GM18498 (cell line): ENCODE measurements around the gene DYNLT1.

Experiments
- ATAC-seq: cut with Tn5 transposase; IDR thresholded peaks from one replicate; pipeline ENCODE4 v1.9.1; 2021; ENCODE audit warnings: mild to moderate bottlenecking, moderate library complexity; ENCODE audit not compliant: unreplicated experiment

DYNLT1 gene

DNA sequence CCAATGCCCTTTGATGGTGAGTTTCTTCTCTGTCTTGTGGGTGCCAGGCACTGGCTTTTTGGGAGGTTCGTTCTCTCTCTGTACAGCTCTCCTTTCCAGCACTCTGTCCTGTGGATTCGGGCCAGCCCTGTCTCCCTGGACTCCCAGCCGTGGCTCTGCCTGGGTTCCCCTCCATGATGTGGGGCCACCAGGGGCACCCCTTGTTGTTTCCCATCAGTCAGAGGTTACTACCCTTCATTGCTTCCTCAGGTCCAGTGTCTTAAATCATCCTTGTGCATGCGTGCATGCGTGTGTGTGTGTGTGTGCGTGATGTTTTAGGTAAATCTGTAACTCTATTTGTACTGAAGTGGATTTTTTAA lies 40.5 kb downstream of the DYNLT1 start:
- ATAC-seq: no peak

DNA sequence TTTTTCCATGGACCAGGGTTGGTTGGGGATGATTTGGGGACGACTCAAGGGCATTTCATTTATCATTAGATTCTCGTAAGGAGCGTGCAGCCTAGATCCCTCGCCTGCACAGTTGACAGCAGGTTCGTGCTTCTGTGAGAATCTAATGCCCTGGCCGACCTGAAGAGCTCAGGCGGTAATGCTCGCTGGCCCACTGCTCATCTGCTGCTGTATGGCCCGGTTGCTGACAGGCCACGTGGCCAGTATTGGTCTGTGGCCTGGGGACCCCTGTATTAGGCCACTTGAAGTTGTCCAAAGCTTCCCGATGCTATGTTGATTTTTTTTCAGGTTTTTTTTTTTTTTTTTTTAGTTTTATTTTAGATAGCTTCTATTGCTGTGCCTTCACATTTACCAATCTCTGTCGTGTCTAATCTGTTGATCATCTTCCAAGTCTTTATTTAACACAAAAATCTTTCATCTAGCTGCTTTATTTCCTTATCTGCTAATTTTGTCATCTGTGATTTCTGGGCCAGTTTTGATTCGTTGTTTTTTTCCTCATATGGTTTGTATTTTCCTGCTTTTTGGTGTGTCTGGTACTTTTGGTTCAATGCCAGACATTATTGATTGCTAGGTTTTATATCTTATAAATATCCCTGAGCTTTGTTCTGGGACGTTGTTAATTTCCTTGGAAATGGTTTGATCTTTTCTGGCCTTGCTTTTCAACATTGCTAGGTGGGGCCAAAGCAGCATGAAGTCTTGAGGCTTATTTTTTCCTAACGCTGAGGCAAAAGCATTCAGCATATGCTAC lies 41.1 kb downstream of the DYNLT1 start:
- ATAC-seq: no peak

DNA sequence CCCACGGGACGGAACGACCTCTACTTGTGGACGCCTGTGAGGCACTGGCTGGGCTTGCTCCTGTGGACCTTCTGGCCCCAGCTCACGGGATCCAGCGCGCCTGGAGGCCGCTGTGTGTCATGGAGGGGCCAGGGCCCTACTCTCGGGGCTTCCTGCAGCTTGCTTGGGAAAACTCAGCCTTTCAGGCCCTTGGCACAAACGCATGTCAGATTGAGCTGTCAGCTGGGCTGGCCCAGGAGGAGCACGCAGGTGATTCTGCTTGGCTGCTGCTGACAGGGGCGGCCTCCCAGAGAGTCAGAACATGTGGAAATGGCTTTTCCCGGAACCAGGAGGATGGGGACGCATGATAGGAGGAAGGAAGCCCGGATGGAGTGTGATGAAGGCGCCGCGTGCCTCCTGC lies 44.9 kb downstream of the DYNLT1 start:
- no peak for ATAC-seq

DNA sequence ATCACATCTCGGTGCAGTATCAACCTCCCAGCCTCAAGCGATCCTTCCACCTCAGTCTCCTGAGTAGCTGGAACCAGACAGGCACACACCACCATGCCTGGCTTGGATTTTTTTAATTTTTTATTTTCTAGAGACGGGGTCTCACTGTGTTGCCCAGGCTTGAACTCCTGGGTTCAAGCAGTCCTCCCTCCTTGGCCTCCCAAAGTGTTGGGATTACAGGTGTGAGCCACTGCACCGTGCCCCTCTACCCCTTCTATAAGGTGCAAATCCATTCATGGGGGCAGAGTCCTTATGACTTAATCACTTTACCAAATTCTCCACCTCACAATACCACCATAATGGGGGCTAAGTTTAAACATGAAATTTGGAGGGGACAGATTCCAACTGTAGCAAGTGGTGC lies 47.0 kb downstream of the DYNLT1 start:
- ATAC-seq: no peak

DNA sequence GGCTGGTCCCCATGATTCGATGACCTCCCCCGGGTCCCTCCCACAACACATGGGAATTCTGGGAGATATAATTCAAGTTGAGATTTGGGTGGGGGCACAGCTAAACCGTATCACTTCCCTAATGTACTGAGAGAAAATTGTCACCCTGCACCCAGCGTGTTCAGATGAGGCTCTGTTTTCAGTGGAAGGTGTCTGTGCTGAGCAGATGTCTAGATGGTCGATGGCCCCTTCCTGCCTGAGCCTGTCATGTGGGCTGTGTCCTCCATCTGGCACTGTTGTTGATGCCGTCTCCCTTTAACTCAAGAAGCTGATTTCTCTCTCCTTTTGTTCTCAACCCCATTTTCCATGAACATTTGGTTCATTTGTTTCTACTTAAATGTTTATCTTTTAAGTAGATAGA lies 47.7 kb downstream of the DYNLT1 start:
- ATAC-seq: no peak

DNA sequence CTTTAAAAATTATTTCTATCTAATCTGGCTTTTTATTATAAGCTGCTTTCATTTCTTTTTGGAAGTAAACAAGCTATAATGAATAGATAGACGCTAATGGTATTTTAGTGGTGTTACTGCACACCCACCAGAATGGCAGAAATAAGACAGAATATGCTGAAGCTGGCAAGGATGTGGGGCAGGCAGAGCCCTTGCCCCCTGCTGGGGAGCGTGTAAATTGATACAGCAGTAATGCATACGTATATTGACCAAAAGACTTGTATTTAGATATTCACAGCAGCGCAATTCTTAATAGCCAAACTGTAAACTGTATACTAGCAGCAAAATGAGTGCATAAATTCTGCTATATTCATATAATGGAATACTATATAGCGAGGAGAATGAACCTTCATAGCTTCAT lies 49.3 kb downstream of the DYNLT1 start:
- ATAC-seq: no peak

DNA sequence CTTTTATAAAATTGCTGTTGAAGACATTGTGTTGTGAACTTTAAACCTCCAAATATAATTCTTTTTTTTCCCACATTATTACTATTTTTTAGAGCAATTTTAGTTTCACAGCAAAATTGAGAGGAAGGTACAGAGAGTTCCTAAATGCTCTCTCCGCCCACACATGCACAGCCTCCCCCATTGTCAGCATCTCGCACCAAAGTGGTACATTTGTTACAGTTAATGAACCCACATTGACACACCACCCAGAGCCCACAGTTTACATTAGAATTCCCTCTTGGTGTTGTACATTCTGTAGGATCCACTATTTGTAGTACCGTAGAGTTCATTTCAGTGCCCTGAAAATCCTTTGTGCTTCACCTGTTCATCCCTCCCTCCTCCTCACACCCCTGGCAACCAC lies 50.9 kb downstream of the DYNLT1 start:
- ATAC-seq: no peak

DNA sequence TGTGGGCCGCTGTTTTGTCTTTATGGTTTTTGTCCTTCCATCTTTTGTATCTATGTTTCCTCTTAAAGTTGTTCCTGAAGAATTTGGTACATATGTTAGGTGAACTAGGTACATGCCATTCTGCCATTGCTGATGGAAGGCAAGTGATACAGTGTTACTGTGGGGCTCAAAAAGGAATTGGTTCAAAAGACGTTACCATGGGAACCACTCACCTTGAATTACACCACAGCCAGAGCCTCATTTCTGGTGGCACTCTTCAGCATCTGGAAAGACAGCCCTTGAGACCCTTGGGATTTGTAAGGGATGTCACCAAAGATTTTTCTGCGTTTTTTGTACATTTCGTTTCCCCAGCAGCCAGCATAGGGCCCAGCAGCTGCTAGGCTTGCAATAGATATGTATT lies 52.7 kb downstream of the DYNLT1 start:
- no peak for ATAC-seq

DNA sequence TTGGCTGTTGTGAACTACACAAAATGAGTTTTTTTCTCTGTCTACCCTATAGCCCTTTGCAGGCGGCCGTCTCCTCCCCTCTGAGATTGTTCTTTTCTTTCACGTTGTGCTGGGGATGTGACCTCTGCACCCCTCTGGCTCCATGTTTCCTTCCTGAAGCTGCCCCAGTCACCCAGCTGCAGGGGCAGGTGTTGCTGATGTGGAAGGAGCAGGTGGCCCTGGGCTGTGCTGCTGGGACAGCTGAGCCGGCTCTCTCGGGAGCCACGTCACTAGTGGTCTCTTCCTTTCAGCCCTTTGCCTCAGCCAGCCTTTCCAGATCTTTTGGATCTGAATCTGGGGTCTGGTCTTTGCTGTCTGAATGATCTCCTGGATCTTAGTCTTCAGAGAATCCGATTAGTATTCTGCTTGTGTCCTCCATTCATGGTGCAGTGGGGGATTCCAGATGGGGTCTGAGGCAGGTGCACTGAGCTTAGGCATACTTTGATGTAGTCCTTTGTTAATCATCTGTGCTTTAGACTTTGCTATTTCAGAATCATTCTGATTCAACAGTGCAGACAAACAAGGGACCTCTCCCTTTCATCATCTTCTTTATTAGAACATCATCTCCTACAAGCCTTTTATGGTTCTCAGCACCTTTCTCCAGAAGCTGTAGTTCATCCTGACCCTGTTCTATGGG lies 53.3 kb downstream of the DYNLT1 start:
- no peak for ATAC-seq

DNA sequence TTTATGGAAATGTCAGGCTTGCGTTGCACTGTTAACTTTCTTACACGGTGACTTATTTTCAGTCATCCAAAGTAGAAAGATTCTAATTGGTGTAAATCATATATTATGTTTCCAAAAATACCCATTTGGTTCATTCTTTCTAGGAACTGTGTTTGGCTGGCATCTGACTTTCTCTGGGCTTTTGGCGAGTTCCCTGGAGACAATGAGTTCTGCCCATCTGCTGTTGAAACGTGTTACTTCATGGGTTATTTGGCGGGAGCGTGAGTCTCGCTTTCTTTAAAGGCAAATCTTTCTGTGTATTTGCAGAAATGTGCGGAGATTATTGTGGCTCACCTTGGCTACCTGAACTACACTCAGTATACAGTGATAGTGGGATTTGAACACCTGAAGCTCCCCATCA lies 55.2 kb downstream of the DYNLT1 start:
- ATAC-seq: no peak

DNA sequence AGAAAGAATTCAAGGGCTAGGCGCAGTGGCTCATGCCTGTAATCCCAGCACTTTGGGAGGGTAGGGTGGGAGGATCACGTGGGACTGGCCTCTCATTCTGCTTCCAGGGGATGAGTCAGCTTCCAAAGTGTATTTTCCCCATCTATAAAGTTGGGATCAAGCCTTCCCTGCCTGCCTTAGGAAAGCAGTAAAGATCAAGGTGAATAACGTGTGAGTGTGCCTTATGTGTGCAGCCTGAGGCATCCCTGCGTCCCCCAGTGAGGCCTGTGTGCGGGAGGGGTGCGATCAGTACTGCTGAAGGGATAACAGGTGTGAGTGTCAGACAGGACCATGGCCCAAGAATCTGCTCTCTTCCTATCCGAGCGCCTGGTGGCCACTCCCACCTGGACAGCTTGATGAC lies 57.9 kb downstream of the DYNLT1 start:
- ATAC-seq: no peak
